ENCODE results near the gene TTC21B. TPM values are rescaled to one million over a fixed set of nuclear protein-coding genes. Genes with fewer than 3 reads are reported as not detected.

Gene TTC21B
- total RNA-seq, 2 experiments from 2014 or later: 22.6 TPM

GRCh38 chr2:165913636-165914035, 39.9 kb downstream of the TTC21B start:
- Mint-ChIP-seq H3K36me3 (ENCODE audit: low read depth) (peaks cover 20% of the 10 kb centered on the region), H3K4me3 (no peak overlapping the region), H3K27me3 (ENCODE audit: low read depth) (no peaks in the 10 kb centered on the region), H3K4me1 (ENCODE audit: low read depth) (no peaks in the 10 kb centered on the region), H3K9me3 (no peaks in the 10 kb centered on the region), H3K27ac (no peak overlapping the region)
- CTCF ChIA-PET: interaction anchor here (0.6 kb wide), 1 partner anchor 187 kb away, joined by 4 read pairs; no protein-coding TSS in a partner anchor
- no peak for DNase-seq
- intact Hi-C loops (cut with micrococcal nuclease): no loop called here

GRCh38 chr2:165911981-165912380, 41.6 kb downstream of the TTC21B start:
- Mint-ChIP-seq H3K27me3 (ENCODE audit: low read depth) (no peaks in the 10 kb centered on the region), H3K9me3 (no peaks in the 10 kb centered on the region), H3K4me3 (no peak overlapping the region), H3K36me3 (ENCODE audit: low read depth) (peaks cover 23% of the 10 kb centered on the region), H3K27ac (no peak overlapping the region), H3K4me1 (ENCODE audit: low read depth) (no peaks in the 10 kb centered on the region)
- CTCF ChIA-PET: interaction anchor here (1.1 kb wide), 1 partner anchor 37 kb away, joined by 3 read pairs; no protein-coding TSS in a partner anchor
- no peak for DNase-seq
- intact Hi-C loops (cut with micrococcal nuclease): no loop called here

DNA sequence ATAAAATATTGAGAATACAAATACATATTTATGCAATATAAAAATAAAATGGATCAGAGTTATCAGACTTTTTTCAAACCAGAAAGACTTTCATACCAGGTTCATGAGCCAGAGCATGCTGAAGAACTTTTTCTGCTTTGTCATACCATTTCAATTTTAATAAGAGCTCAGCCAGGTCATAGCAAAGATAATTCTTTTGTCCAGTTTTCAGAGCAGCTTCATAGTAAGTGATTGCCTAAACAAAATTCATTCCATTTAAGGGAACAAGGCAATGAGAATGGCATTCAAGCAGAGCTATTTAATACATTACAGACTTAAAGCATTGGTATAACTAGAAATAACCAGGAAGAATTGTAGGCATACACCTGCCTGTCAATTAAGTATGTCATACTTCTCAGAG, 42.3 kb downstream of the TTC21B start:
- no peaks in the 10 kb centered on the region for H3K4me1 Mint-ChIP-seq (ENCODE audit: low read depth)
- H3K36me3 Mint-ChIP-seq (ENCODE audit: low read depth): peaks cover 22% of the 10 kb centered on the region

GRCh38 chr2:165909466-165909865, 44.1 kb downstream of the TTC21B start:
- Mint-ChIP-seq H3K4me1 (ENCODE audit: low read depth) (no peaks in the 10 kb centered on the region), H3K36me3 (ENCODE audit: low read depth) (peaks cover 30% of the 10 kb centered on the region), H3K27ac (no peak overlapping the region), H3K27me3 (ENCODE audit: low read depth) (no peaks in the 10 kb centered on the region), H3K4me3 (no peak overlapping the region), H3K9me3 (no peaks in the 10 kb centered on the region)
- intact Hi-C loops (cut with micrococcal nuclease): no loop called here
- CTCF ChIA-PET: no interaction called here
- no peak for DNase-seq

More for the DNA sequence above, 42.3 kb downstream of the TTC21B start:
- intact Hi-C loops (cut with micrococcal nuclease): no loop called here
- CTCF ChIA-PET: interaction anchor here (1.1 kb wide), 1 partner anchor 36 kb away, joined by 3 read pairs; no protein-coding TSS in a partner anchor
- H3K27ac Mint-ChIP-seq: no peak overlapping the region
- H3K4me3 Mint-ChIP-seq: no peak overlapping the region
- H3K9me3 Mint-ChIP-seq: no peaks in the 10 kb centered on the region
- H3K27me3 Mint-ChIP-seq (ENCODE audit: low read depth): no peaks in the 10 kb centered on the region
- DNase-seq: no peak

DNA sequence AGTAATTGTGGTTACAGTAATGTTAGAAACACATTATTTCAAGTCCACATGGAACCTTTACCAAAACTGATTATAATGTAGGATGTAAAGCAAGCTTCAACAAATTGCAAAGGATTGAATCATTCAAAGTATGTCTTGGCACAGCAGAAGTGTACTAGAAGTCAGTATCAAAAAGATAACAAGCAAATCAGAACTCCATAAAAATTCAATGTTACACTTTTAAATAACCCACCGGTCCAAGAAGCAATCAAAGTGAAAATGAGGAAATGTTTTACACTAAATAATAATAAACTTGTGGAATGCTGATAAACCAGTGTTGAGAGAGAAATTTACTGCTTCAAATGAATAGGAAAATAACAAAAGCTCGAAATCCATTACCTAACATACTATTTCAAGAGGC, 47.7 kb downstream of the TTC21B start:
- CTCF ChIA-PET: interaction anchor here (0.6 kb wide), 1 partner anchor 28 kb away, joined by 3 read pairs; no protein-coding TSS in a partner anchor
- no peak for DNase-seq
- peaks cover 34% of the 10 kb centered on the region for H3K36me3 Mint-ChIP-seq (ENCODE audit: low read depth)
- H3K4me3 Mint-ChIP-seq: no peak overlapping the region
- intact Hi-C loops (cut with micrococcal nuclease): no loop called here
- peaks cover 8% of the 10 kb centered on the region for H3K4me1 Mint-ChIP-seq (ENCODE audit: low read depth)
- H3K9me3 Mint-ChIP-seq: no peaks in the 10 kb centered on the region
- H3K27me3 Mint-ChIP-seq (ENCODE audit: low read depth): no peaks in the 10 kb centered on the region
- no peak overlapping the region for H3K27ac Mint-ChIP-seq

GRCh38 chr2:165905269-165905668, 48.3 kb downstream of the TTC21B start:
- Mint-ChIP-seq H3K27me3 (ENCODE audit: low read depth) (no peaks in the 10 kb centered on the region), H3K27ac (no peak overlapping the region), H3K4me3 (no peak overlapping the region), H3K36me3 (ENCODE audit: low read depth) (peaks cover 34% of the 10 kb centered on the region), H3K9me3 (no peaks in the 10 kb centered on the region), H3K4me1 (ENCODE audit: low read depth) (peaks cover 8% of the 10 kb centered on the region)
- intact Hi-C loops (cut with micrococcal nuclease): no loop called here
- CTCF ChIA-PET: no interaction called here
- no peak for DNase-seq

GRCh38 chr2:165904432-165904831, 49.1 kb downstream of the TTC21B start:
- intact Hi-C loops (cut with micrococcal nuclease): no loop called here
- Mint-ChIP-seq H3K4me3 (no peak overlapping the region), H3K27me3 (ENCODE audit: low read depth) (no peaks in the 10 kb centered on the region), H3K27ac (no peak overlapping the region), H3K9me3 (no peaks in the 10 kb centered on the region), H3K36me3 (ENCODE audit: low read depth) (peaks cover 35% of the 10 kb centered on the region), H3K4me1 (ENCODE audit: low read depth) (peaks cover 8% of the 10 kb centered on the region)
- no peak for DNase-seq
- CTCF ChIA-PET: interaction anchor here (1.0 to 1.2 kb wide), 3 partner anchors 13 to 30 kb away, joined by 3 read pairs; no protein-coding TSS in a partner anchor

DNA sequence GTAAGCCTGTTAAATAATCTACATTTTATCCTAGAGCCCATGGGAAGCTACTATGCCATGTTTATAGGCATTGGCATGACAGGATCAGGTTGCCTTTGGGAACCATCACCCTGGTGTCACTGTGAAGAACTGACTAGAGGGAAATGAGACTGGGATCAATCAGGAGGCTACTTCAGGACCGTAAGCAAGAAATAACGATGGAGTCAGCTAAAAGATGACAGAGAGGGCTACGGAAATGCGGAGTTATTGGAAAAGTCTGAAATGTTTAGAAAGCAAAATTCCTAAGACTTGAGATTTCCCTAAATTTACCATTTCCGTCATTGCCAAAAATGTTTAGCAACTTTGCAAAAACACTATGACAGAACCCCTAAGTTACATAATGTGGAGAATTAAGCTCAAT, 50.2 kb downstream of the TTC21B start:
- CTCF ChIA-PET: interaction anchor here (0.7 to 1.2 kb wide), 4 partner anchors 12 to 153 kb away, joined by 3 to 4 read pairs (median 3); no protein-coding TSS in a partner anchor

DNA sequence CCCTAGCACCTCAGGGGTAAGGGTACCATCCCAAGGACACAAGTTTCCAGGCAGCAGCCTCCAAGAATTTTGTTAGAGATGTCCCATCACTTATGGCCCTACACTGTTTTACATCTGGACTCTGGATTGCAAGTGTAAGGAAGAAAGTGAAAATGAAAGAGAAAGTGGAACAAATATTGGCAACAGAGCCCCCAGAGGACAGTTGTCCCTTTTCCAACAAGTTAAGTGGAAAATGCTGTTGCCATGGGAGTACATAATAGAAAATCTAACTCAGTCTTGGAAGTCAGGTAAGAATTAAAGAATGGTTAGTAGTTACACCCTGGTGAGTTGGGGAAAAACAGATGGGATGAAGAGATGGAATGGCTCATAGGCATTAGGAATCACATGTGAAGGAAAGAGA, 50.6 kb downstream of the TTC21B start:
- no peak overlapping the region for H3K4me3 Mint-ChIP-seq
- DNase-seq: no peak
- peaks cover 44% of the 10 kb centered on the region for H3K36me3 Mint-ChIP-seq (ENCODE audit: low read depth)
- H3K9me3 Mint-ChIP-seq: no peaks in the 10 kb centered on the region
- H3K27ac Mint-ChIP-seq: no peak overlapping the region
- intact Hi-C loops (cut with micrococcal nuclease): no loop called here
- CTCF ChIA-PET: interaction anchor here (0.7 kb wide), 1 partner anchor 154 kb away, joined by 4 read pairs; no protein-coding TSS in a partner anchor
- H3K4me1 Mint-ChIP-seq (ENCODE audit: low read depth): peaks cover 8% of the 10 kb centered on the region
- no peaks in the 10 kb centered on the region for H3K27me3 Mint-ChIP-seq (ENCODE audit: low read depth)

More for the DNA sequence above, 50.2 kb downstream of the TTC21B start:
- peaks cover 40% of the 10 kb centered on the region for H3K36me3 Mint-ChIP-seq (ENCODE audit: low read depth)
- no peak overlapping the region for H3K27ac Mint-ChIP-seq
- no peaks in the 10 kb centered on the region for H3K27me3 Mint-ChIP-seq (ENCODE audit: low read depth)
- DNase-seq: no peak
- H3K4me3 Mint-ChIP-seq: no peak overlapping the region
- peaks cover 8% of the 10 kb centered on the region for H3K4me1 Mint-ChIP-seq (ENCODE audit: low read depth)
- intact Hi-C loops (cut with micrococcal nuclease): no loop called here
- H3K9me3 Mint-ChIP-seq: no peaks in the 10 kb centered on the region

GRCh38 chr2:165901620-165902298, 51.8 kb downstream of the TTC21B start:
- DNase-seq: no peak
- H3K4me1 Mint-ChIP-seq (ENCODE audit: low read depth): peaks cover 8% of the 10 kb centered on the region
- intact Hi-C loops (cut with micrococcal nuclease): no loop called here
- no peak overlapping the region for H3K4me3 Mint-ChIP-seq
- no peaks in the 10 kb centered on the region for H3K9me3 Mint-ChIP-seq
- CTCF ChIA-PET: no interaction called here
- H3K36me3 Mint-ChIP-seq (ENCODE audit: low read depth): peaks cover 46% of the 10 kb centered on the region
- no peaks in the 10 kb centered on the region for H3K27me3 Mint-ChIP-seq (ENCODE audit: low read depth)
- H3K27ac Mint-ChIP-seq: no peak overlapping the region

GRCh38 chr2:165899311-165899710, 54.3 kb downstream of the TTC21B start:
- intact Hi-C loops (cut with micrococcal nuclease): no loop called here
- Mint-ChIP-seq H3K27ac (no peak overlapping the region), H3K27me3 (ENCODE audit: low read depth) (no peaks in the 10 kb centered on the region), H3K9me3 (no peaks in the 10 kb centered on the region), H3K4me1 (ENCODE audit: low read depth) (peaks cover 10% of the 10 kb centered on the region), H3K36me3 (ENCODE audit: low read depth) (peaks cover 40% of the 10 kb centered on the region), H3K4me3 (no peak overlapping the region)
- DNase-seq: no peak
- CTCF ChIA-PET: no interaction called here

- DNase-seq: no peak
- Mint-ChIP-seq H3K4me3 (no peak overlapping the region), H3K36me3 (ENCODE audit: low read depth) (peaks cover 48% of the 10 kb centered on the region), H3K27me3 (ENCODE audit: low read depth) (no peaks in the 10 kb centered on the region), H3K9me3 (no peaks in the 10 kb centered on the region), H3K27ac (peak overlapping the region; percentile 5), H3K4me1 (ENCODE audit: low read depth) (peaks cover 10% of the 10 kb centered on the region)
- intact Hi-C loops (cut with micrococcal nuclease): no loop called here
- CTCF ChIA-PET: no interaction called here
These were observed 55.2 kb downstream of the TTC21B start for GRCh38 chr2:165898381-165898780.

GRCh38 chr2:165897726-165898125, 55.9 kb downstream of the TTC21B start:
- Mint-ChIP-seq H3K9me3 (no peaks in the 10 kb centered on the region), H3K4me3 (no peak overlapping the region), H3K27me3 (ENCODE audit: low read depth) (no peaks in the 10 kb centered on the region), H3K27ac (no peak overlapping the region), H3K4me1 (ENCODE audit: low read depth) (peaks cover 3% of the 10 kb centered on the region), H3K36me3 (ENCODE audit: low read depth) (peaks cover 41% of the 10 kb centered on the region)
- intact Hi-C loops (cut with micrococcal nuclease): no loop called here
- no peak for DNase-seq
- CTCF ChIA-PET: no interaction called here

All from activated naive CD4-positive, alpha-beta T cell treated with anti-CD3 and anti-CD28 coated beads for 36 hours (primary cell).